GM13977 (cell line): Measurements from ENCODE around the gene CLEC16A.

Experiments used
- DNase-seq: peaks from one replicate; pipeline ENCODE4 v3.0.0; 2012; ENCODE audit warnings: low spot score
- CTCF ChIP-seq: IDR thresholded peaks from 2 replicates; pipeline ENCODE4 v1.5.1; 2012; ENCODE audit warnings: mild to moderate bottlenecking, control low read depth; ENCODE audit not compliant: insufficient read depth; ENCODE audit errors: extremely low read depth, missing control alignments
- in situ Hi-C: fragments of 300-500 bp; cut with MboI; formaldehyde crosslinking; loops from one replicate; pipeline ENCODE4 v1.12.0; 2022; ENCODE audit warnings: low sequenced_read_pairs, low pct_unique_long_range_greater_than_20kb, mixed read lengths, inconsistent platforms; ENCODE audit not compliant: unreplicated experiment

CLEC16A gene

DNA sequence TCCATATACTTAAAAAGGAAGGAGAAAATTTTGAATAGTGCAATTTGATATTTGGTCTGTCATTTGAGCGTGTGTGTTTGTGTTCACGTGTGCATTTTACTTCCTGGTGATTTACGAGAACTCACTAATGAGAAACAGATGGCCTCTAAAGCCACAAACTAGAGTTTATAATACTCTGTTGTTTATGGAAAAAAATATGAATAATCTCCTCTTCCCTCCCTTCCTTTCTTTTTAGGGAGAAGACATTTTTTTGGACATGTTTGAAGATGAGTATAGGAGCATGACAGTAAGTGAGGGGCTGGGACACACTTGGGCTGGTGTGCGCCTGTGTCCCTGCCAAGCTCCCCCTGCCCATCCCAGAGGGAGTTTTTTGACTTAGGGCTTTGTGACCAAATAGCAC lies 102.7 kb downstream of the CLEC16A start:
- in situ Hi-C loops, result no loop called here
- DNase-seq, result no peak

DNA sequence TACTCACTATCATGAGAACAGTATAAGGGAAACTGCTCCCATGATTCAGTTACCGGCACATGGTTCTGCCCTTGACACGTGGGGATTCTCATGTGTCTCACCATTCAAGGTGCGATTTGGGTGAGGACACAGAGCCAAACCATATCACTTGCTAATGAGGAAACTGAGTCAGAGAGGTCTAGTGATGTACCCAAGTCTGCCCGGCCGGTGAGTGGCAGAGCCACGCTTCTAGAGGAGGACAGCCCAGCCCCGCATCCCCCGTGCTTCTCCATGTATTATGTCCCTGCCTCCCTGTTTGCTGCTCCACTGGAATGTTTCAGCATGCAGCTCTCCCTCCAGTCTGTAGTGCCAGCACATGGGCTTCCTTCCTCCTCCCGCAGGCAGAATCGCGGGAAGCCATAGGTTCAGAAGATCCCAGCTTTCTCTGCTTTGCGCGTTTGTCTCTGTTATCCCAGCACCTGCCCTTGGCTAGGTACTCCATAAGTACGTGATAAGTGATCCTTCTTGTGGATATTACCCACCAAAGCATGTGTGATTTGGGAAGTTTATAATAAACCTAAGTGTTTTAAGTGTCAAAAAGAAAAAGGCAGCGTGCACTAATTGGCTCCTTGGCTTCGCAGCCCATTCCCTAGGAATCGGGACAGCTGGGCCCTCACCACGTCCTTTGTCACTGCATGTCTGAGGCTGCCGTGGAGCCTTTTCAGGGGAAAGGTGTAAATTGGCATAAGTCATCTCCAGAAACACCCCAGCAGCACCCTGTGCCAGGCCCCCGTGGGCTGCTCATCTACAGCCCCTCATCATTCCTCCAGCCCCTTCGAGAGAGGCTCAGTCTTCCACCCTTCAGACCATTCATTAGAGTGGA lies 103.8 kb downstream of the CLEC16A start:
- TF ChIP-seq CTCF, result no peak
- in situ Hi-C loops, result no loop called here
- DNase-seq, result no peak

More for the DNA sequence above, 102.7 kb downstream of the CLEC16A start:
- no peak for TF ChIP-seq CTCF

DNA sequence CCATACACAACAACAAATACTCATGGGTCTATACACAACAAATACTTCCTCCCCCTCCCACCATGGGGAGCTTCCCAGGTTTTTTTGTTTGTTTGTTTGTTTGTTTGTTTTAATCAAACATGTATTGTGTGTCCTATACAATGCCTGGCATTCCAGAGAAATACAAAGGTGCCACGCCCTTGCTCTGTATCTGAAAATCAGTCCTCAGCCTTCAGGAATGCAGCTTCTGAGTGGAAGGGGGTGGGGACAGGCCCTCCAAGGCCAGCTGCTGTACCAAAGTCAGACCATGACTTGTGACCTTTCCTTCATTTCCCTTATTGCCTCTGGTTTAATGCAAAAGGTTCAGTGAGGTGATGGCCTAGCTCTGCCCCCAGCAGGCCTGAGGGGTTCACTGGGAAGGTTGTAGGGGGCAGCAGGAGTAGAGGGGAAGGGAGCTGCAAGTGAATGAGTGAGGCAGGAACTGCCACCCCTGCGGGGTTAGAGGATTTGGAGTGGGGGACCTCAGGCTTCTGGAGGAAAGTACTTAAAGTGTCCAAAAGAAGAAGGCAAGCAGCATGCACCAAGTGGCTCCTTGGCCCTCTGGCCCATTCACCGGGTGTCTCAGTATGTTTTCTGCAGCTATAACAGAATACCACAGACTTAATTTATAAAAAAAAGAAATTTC lies 105.2 kb downstream of the CLEC16A start:
- no peak for DNase-seq
- TF ChIP-seq CTCF, result no peak
- in situ Hi-C loops, result no loop called here

DNA sequence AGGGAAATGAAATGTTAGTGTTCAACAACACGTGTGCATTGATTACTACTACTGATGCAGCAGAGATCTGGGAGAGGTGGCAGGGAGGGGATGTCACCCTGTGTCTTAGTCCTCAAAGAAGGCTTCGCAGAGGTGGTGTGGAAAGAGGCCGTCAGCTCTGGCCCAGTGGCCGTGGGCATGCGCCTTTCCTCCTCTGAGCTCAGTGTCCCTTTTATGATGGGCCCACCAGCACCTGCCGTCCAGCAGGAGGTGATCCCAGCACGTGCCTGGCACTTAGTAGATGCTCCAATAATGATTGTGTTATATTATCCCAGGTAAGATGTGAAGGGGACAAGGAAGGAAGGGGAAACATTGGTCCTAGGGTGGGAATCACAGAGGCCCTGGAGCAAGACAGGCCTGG lies 106.2 kb downstream of the CLEC16A start:
- in situ Hi-C loops, result no loop called here
- DNase-seq, result no peak
- TF ChIP-seq CTCF, result no peak

DNA sequence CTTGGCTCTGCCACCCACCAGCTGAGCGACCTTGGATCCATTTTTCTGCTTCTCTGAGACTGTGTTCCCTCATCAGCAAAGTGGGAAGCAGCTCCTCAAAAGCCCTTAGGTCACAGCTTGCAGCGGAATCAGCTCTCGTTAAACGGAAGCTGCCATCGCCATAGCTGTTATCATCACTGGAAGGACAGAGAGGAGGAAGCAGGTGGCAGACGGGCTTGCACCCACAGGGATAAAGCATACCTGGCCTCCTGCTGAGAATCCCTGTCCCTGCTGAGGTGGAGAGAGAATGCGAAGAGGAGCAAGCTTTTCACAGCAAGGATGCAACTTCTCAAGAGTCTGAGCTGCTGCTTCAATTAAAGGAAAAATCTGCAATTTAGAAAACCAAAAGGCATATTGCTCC lies 106.6 kb downstream of the CLEC16A start:
- in situ Hi-C loops, result no loop called here
- no peak for TF ChIP-seq CTCF
- DNase-seq, result no peak

DNA sequence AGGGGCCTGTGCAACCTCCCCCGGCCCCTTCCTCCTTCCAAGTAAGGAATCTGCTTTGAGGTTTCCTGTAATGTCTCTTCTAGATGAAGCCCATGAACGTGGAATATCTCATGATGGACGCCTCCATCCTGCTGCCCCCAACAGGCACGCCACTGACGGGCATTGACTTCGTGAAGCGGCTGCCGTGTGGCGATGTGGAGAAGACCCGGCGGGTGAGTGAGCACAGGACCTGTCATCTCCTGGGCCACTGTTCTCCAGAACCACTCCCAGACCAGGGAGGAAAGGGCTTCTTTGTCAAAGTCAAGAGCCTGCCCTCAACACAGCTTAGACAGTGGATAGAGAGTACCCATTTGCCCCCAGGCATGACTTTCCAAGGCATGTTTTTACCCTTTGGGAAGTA lies 107.1 kb downstream of the CLEC16A start:
- in situ Hi-C loops, result no loop called here

More for the DNA sequence above, 107.1 kb downstream of the CLEC16A start:
- no peak for TF ChIP-seq CTCF
- DNase-seq, result no peak
